Activated naive CD4-positive, alpha-beta T cell treated with anti-CD3 and anti-CD28 coated beads for 36 hours (primary cell): ENCODE measurements around the gene SMCO3. TPM values are rescaled to one million over a fixed set of nuclear protein-coding genes. Genes with fewer than 3 reads are reported as not detected.
"Not testable (repeated sequence)": the region's sequence is repeated elsewhere in the genome, so short reads cannot be mapped to it uniquely, and the experiment has no call there.

Experiments used
- CTCF ChIA-PET: fragments of 350-600 bp; sonication (Branson Sonifier 250); formaldehyde crosslinking; loops from one replicate; lab custom pipeline; 2021; ENCODE audit warnings: antibody characterized with exemption; lab: Charles Lee
- DNase-seq: peaks from one replicate; pipeline ENCODE4 v3.0.0-alpha.2; 2020
- H3K27ac Mint-ChIP-seq: one replicate; pipeline ENCODE4 v1.8.0; 2021; ENCODE audit warnings: mild to moderate bottlenecking, mixed read lengths
- H3K27me3 Mint-ChIP-seq: one replicate; pipeline ENCODE4 v1.8.0; 2021; ENCODE audit warnings: low read depth, mixed read lengths
- H3K36me3 Mint-ChIP-seq: one replicate; pipeline ENCODE4 v1.8.0; 2021; ENCODE audit warnings: low read depth, mixed read lengths
- H3K4me1 Mint-ChIP-seq: one replicate; pipeline ENCODE4 v1.8.0; 2021; ENCODE audit warnings: low read depth, mixed read lengths
- H3K4me3 Mint-ChIP-seq: one replicate; pipeline ENCODE4 v1.8.0; 2021; ENCODE audit warnings: mild to moderate bottlenecking, moderate library complexity, mixed read lengths
- H3K9me3 Mint-ChIP-seq: one replicate; pipeline ENCODE4 v1.8.0; 2021; ENCODE audit warnings: mixed read lengths
- intact Hi-C: fragments of 100-400 bp; cut with micrococcal nuclease; formaldehyde crosslinking; loops from one replicate; pipeline ENCODE4 v1.15.1; 2023
- total RNA-seq, 2 experiments: library from RNA; stranded (reverse); gene quantifications; one replicate each; pipeline ENCODE4 v1.2.3, GENCODE V29; 2021

The SMCO3 gene
- total RNA-seq, 2 experiments from 2014 or later: not detected

GRCh38 chr12:14773685-14774073 is 40.3 kb downstream of the SMCO3 start:
- DNase-seq: no peak
- intact Hi-C loops: loop anchor here (1.0 to 5.0 kb wide), 7 partner anchors 51 to 1109 kb away; partner anchors contain the start of gene STRAP
- H3K36me3 Mint-ChIP-seq: peaks cover 15% of the 10 kb centered on the region
- H3K27ac Mint-ChIP-seq: peak overlapping the region; percentile 94
- H3K4me3 Mint-ChIP-seq: peak overlapping the region; percentile 95
- H3K9me3 Mint-ChIP-seq: no peaks in the 10 kb centered on the region
- CTCF ChIA-PET: interaction anchor here (3.6 kb wide), 1 partner anchor 10 kb away, joined by 14 read pairs; no protein-coding TSS in a partner anchor
- H3K27me3 Mint-ChIP-seq: no peaks in the 10 kb centered on the region
- peaks cover 40% of the 10 kb centered on the region for H3K4me1 Mint-ChIP-seq

GRCh38 chr12:14772946-14773345 is 41.0 kb downstream of the SMCO3 start:
- Mint-ChIP-seq H3K4me3 (no peak overlapping the region), H3K27ac (no peak overlapping the region), H3K36me3 (peaks cover 17% of the 10 kb centered on the region), H3K9me3 (no peaks in the 10 kb centered on the region), H3K4me1 (peaks cover 42% of the 10 kb centered on the region), H3K27me3 (no peaks in the 10 kb centered on the region)
- CTCF ChIA-PET: interaction anchor here (3.6 kb wide), 1 partner anchor 11 kb away, joined by 14 read pairs; no protein-coding TSS in a partner anchor
- intact Hi-C loops: loop anchor here (5.0 kb wide), 1 partner anchor 1109 kb away; the partner anchor contains the start of gene STRAP
- DNase-seq: no peak

- Mint-ChIP-seq H3K4me1 (peaks cover 47% of the 10 kb centered on the region), H3K27me3 (no peaks in the 10 kb centered on the region), H3K9me3 (peaks cover 2% of the 10 kb centered on the region), H3K27ac (peak overlapping the region; percentile 98), H3K36me3 (peaks cover 29% of the 10 kb centered on the region), H3K4me3 (peak overlapping the region; percentile 97)
- CTCF ChIA-PET: interaction anchor here (0.7 to 1.7 kb wide), 6 partner anchors 15 to 223 kb away, joined by 3 to 4 read pairs (median 3); partner anchors contain the start of genes ARHGDIB, C12orf60 and WBP11
- DNase-seq: peak; percentile 24
- intact Hi-C loops: loop anchor here (1.0 to 5.0 kb wide), 6 partner anchors 190 to 1111 kb away; partner anchors contain the start of genes ARHGDIB, ATF7IP and STRAP
These were observed 42.3 kb downstream of the SMCO3 start for GRCh38 chr12:14771651-14772137.

DNA sequence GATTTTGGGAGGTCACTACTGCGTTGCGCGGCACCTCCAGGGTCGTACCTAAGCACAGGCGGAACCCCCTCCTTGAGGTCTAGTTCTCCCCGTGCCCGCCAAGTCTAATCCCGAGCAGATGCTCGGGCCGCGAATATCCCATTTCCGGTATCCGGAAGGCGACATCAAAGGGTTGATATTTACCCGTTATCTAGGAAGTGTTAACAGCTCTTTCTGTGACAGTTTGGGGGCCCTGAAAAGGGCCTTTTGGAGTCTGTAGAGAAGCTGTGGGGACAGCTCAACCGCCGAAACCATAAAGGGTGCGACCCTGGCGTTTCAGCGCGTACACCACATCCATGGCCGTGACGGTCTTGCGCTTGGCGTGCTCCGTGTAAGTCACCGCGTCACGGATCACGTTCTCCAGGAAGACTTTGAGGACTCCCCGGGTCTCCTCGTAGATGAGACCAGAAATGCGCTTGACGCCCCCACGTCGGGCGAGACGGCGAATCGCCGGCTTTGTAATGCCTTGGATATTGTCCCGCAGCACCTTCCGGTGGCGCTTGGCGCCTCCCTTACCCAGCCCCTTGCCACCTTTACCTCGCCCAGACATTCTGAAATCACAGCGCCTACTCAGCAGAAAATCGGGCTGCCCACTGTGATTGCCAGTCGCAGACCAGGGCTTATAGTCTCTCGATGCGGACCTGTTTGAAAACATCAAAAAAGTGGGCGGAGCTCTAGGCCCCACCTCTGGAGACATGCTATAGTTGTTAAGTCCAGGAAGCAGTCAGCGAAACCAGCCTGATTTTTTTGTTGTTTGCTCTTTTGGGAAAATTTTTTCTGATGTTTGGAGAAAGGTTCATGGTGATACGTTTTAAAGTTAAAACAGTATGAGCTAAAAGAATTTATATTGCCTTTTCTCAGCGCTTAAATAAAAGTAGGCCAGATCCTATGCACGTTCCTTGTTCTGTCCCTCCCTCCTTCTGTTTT is 43.2 kb downstream of the SMCO3 start:
- Mint-ChIP-seq H3K36me3 (peaks cover 35% of the 10 kb centered on the region), H3K27ac (peak overlapping the region; percentile 98), H3K4me1 (peaks cover 40% of the 10 kb centered on the region), H3K9me3 (peaks cover 7% of the 10 kb centered on the region), H3K4me3 (peak overlapping the region; percentile 97), H3K27me3 (no peaks in the 10 kb centered on the region)
- CTCF ChIA-PET: interaction anchor here (0.7 to 1.7 kb wide), 13 partner anchors 13 to 451 kb away, joined by 3 to 6 read pairs (median 3); partner anchors contain the start of genes ARHGDIB, C12orf60, RERG and WBP11
- DNase-seq: peak; percentile 97
- intact Hi-C loops: loop anchor here (1.0 to 5.0 kb wide), 8 partner anchors 140 to 1112 kb away; partner anchors contain the start of genes ARHGDIB, ATF7IP and STRAP

GRCh38 chr12:14769969-14770495 is 44.0 kb downstream of the SMCO3 start:
- Mint-ChIP-seq H3K27me3 (no peaks in the 10 kb centered on the region), H3K36me3 (peaks cover 38% of the 10 kb centered on the region), H3K9me3 (peaks cover 10% of the 10 kb centered on the region), H3K4me3 (peak overlapping the region; percentile 97), H3K27ac (peak overlapping the region; percentile 98), H3K4me1 (peaks cover 38% of the 10 kb centered on the region)
- CTCF ChIA-PET: interaction anchor here (0.8 to 1.7 kb wide), 10 partner anchors 13 to 187 kb away, joined by 3 to 6 read pairs (median 3); no protein-coding TSS in a partner anchor
- DNase-seq: peak; percentile 89
- intact Hi-C loops: loop anchor here (1.0 to 5.0 kb wide), 4 partner anchors 140 to 1112 kb away; partner anchors contain the start of gene STRAP

DNA sequence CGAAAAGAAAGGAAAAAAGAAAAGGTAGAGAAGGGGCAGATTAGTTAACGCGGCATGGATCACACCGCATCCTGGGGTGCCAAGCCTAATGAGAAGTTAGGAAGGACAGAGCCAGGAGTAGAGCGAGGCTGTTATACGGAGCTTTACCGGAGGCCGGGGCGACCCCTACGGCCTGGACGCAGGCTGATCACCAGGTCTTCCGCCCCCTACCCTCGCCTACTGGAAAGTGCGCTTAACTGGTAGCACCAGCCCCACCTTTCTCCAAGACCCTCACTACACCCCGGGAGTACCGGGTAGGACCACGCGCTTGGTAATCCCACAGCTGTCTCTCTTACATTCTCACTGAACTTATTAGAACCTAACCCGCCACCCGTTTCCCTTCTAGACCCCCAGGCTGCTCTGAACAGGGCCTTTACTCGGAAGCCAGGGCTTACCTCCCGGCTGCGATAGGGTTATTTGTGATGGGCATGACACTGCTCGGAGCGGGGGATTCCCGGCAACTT is 44.5 kb downstream of the SMCO3 start:
- H3K9me3 Mint-ChIP-seq: peaks cover 10% of the 10 kb centered on the region
- H3K4me1 Mint-ChIP-seq: peaks cover 38% of the 10 kb centered on the region
- peaks cover 40% of the 10 kb centered on the region for H3K36me3 Mint-ChIP-seq
- no peaks in the 10 kb centered on the region for H3K27me3 Mint-ChIP-seq
- DNase-seq: peak; percentile 59
- peak overlapping the region; percentile 97 for H3K4me3 Mint-ChIP-seq
- H3K27ac Mint-ChIP-seq: peak overlapping the region; percentile 98
- CTCF ChIA-PET: interaction anchor here (0.8 to 1.7 kb wide), 8 partner anchors 13 to 126 kb away, joined by 3 to 9 read pairs (median 4); no protein-coding TSS in a partner anchor
- intact Hi-C loops: no loop called here

- peak overlapping the region; percentile 98 for H3K27ac Mint-ChIP-seq
- peaks cover 11% of the 10 kb centered on the region for H3K9me3 Mint-ChIP-seq
- peak; percentile 66 for DNase-seq
- H3K27me3 Mint-ChIP-seq: no peaks in the 10 kb centered on the region
- H3K4me3 Mint-ChIP-seq: peak overlapping the region; percentile 97
- H3K36me3 Mint-ChIP-seq: peaks cover 41% of the 10 kb centered on the region
- intact Hi-C loops: no loop called here
- peaks cover 37% of the 10 kb centered on the region for H3K4me1 Mint-ChIP-seq
- CTCF ChIA-PET: interaction anchor here (0.7 to 1.5 kb wide), 6 partner anchors 12 to 772 kb away, joined by 3 to 9 read pairs (median 4); no protein-coding TSS in a partner anchor
These were observed 45.1 kb downstream of the SMCO3 start for GRCh38 chr12:14768823-14769405.

DNA sequence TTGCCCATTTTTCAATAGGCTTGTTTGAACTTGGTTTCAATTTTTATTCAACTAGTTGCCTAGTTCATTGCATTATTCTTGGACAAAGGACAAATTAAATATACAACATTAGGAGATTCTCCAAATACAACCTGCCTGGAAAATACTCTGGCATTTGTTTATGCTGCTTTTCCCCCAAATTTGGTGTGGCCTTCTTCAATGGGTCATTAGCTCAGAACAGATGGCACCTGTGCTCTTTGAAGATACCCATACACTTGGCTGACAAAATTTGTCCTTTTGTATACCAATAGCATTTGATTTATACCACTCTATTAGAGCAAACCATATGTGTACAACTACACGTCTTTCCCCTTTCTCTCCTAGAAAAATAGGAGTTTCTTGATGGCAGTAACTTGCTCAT is 46.4 kb downstream of the SMCO3 start:
- no peak for DNase-seq
- intact Hi-C loops: no loop called here
- CTCF ChIA-PET: no interaction called here
- Mint-ChIP-seq H3K36me3 (peaks cover 44% of the 10 kb centered on the region), H3K9me3 (peaks cover 12% of the 10 kb centered on the region), H3K4me3 (no peak overlapping the region), H3K27ac (no peak overlapping the region), H3K27me3 (no peaks in the 10 kb centered on the region), H3K4me1 (peaks cover 29% of the 10 kb centered on the region)

- no peak overlapping the region for H3K4me3 Mint-ChIP-seq
- DNase-seq: no peak
- no peaks in the 10 kb centered on the region for H3K27me3 Mint-ChIP-seq
- peaks cover 17% of the 10 kb centered on the region for H3K9me3 Mint-ChIP-seq
- H3K4me1 Mint-ChIP-seq: peaks cover 25% of the 10 kb centered on the region
- intact Hi-C loops: no loop called here
- H3K27ac Mint-ChIP-seq: no peak overlapping the region
- peaks cover 51% of the 10 kb centered on the region for H3K36me3 Mint-ChIP-seq
- CTCF ChIA-PET: no interaction called here
These were observed 47.2 kb downstream of the SMCO3 start for GRCh38 chr12:14766649-14767215.

DNA sequence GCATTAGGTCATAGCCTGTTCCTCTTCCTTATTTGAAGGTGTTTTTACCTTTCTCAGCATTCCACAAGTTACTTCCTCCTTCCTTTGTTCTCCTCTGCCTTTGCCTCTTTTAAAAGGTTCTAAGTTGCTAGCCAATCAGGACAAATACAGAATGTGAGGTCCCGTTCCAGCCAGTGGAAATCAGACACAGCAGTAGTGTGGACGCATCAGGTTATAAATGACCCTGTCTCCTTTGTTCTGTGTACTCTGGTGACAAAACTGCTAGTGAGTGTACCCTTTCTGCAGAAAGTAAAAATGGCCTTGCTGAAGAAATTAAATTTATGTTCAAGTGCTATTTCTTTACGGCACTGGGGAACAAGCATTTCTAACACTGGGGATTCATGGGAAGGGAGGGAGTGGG is 48.0 kb downstream of the SMCO3 start:
- H3K4me3 Mint-ChIP-seq, CTCF ChIA-PET, H3K27ac Mint-ChIP-seq, H3K27me3 Mint-ChIP-seq, intact Hi-C loops, DNase-seq: not testable (repeated sequence)
- Mint-ChIP-seq H3K4me1 (peaks cover 21% of the 10 kb centered on the region), H3K9me3 (peaks cover 22% of the 10 kb centered on the region), H3K36me3 (peaks cover 58% of the 10 kb centered on the region)

- Mint-ChIP-seq H3K4me3 (no peak overlapping the region), H3K27me3 (no peaks in the 10 kb centered on the region), H3K27ac (no peak overlapping the region), H3K4me1 (peaks cover 21% of the 10 kb centered on the region), H3K36me3 (peaks cover 56% of the 10 kb centered on the region), H3K9me3 (peaks cover 25% of the 10 kb centered on the region)
- intact Hi-C loops: no loop called here
- CTCF ChIA-PET: no interaction called here
- no peak for DNase-seq
These were observed 48.6 kb downstream of the SMCO3 start for GRCh38 chr12:14765398-14765797.
